Gastrocnemius medialis (tissue), 4 donors: ENCODE measurements around the gene TANK. TPM values are rescaled to one million over a fixed set of nuclear protein-coding genes. Genes with fewer than 3 reads are reported as not detected.
A peak's percentile ranks its signal among the peaks of the same experiment; 100 is the strongest.
"Not testable (repeated sequence)": the region's sequence is repeated elsewhere in the genome, so short reads cannot be mapped to it uniquely, and the experiment has no call there.

ENCODE experiments used
- ATAC-seq, 2 donors: fragments of 150-250 bp; one replicate each; pipeline ENCODE4 v1.9.1; 2016
- DNase-seq, 2 donors: peaks; one replicate each; pipeline ENCODE4 v3.0.0-alpha.2; 2019
- H3K27ac ChIP-seq, 4 donors: fragments of 200-600 bp; sonication (generic); 1 replicate in 1 of 4; 2 replicates in 3 of 4; pipeline ENCODE4 v1.5.1; 2016 to 2018; ENCODE audit warnings: mild to moderate bottlenecking in 2 of 4, moderate library complexity in 1 of 4
- H3K27me3 ChIP-seq, 3 donors: fragments of 200-600 bp; sonication (generic) in 2 of 3; 1 replicate in 1 of 3; 2 replicates in 2 of 3; pipeline versions ENCODE4 v1.5.1 to v1.6.0; 2016 to 2019; ENCODE audit warnings: mild to moderate bottlenecking in 1 of 3, moderate library complexity in 1 of 3
- H3K36me3 ChIP-seq, 2 donors: fragments of 200-600 bp; sonication (generic) in 1 of 2; one replicate each; pipeline ENCODE4 v1.5.1; 2017 to 2018
- H3K4me1 ChIP-seq, 2 donors: fragments of 200-600 bp; sonication (generic) in 1 of 2; one replicate each; pipeline ENCODE4 v1.5.1; 2016 to 2017; ENCODE audit warnings: mild to moderate bottlenecking in 2 of 2
- H3K4me3 ChIP-seq, 4 donors: fragments of 200-600 bp; sonication (generic) in 3 of 4; 1 replicate in 1 of 4; 2 replicates in 3 of 4; pipeline ENCODE4 v1.5.1; 2016 to 2019; ENCODE audit warnings: mild to moderate bottlenecking in 2 of 4
- H3K9me3 ChIP-seq, 3 donors: fragments of 200-600 bp; sonication (generic) in 2 of 3; 1 replicate in 1 of 3; 2 replicates in 2 of 3; pipeline ENCODE4 v1.5.1; 2016 to 2019
- POLR2A ChIP-seq, 2 donors: fragments of 450-650 bp; IDR thresholded peaks; one replicate each; pipeline ENCODE4 v1.6.1; 2017; ENCODE audit warnings: antibody characterized with exemption in 2 of 2, mild to moderate bottlenecking in 2 of 2, moderate library complexity in 2 of 2
- in situ Hi-C, 4 donors: fragments of 200-750 bp; cut with MboI; loops; one replicate each; pipeline versions ENCODE4 v1.15.0 to v1.8.0; 2017; ENCODE audit warnings: low sequenced_read_pairs in 4 of 4
- intact Hi-C: fragments of 100-400 bp; cut with DNase I; formaldehyde crosslinking; loops from one replicate; pipeline ENCODE4 v1.15.1; 2023; ENCODE audit warnings: low total_unique reads
- total RNA-seq, 4 donors: library from RNA; depleted of rRNA; stranded (reverse); fragments of >200 nt; gene quantifications; one replicate each; pipeline versions ENCODE4 v1.1.0 to v1.2.3, GENCODE V29; 2016
- TF ChIP-seq, protein P1 (sequence below), 5 experiments: fragments of 450-650 bp in 3 of 5; fragments of 200-600 bp in 2 of 5; sonication (generic) in 2 of 5; IDR thresholded peaks in 4 of 5; conservative IDR thresholded peaks in 1 of 5; 1 replicate in 4 of 5; 2 replicates in 1 of 5; pipeline ENCODE4 v1.5.1; 2016 to 2019; ENCODE audit warnings: antibody characterized with exemption in 5 of 5, mild to moderate bottlenecking in 3 of 5, moderate library complexity in 3 of 5

TANK gene
- total RNA-seq, 4 donors from 2014 or later, result 70.3 to 103 (median 86.0) TPM

GRCh38 chr2:161190050-161190449 lies 29.8 kb downstream of the TANK start:
- Histone ChIP-seq H3K27ac (no peak overlapping the region), H3K36me3 (peaks cover 0 to 6% of the 10 kb centered on the region in 2 donors), H3K27me3 (no peaks in the 10 kb centered on the region), H3K4me1 (peaks cover 16 to 28% of the 10 kb centered on the region in 2 donors), H3K4me3 (no peak overlapping the region), H3K9me3 (no peaks in the 10 kb centered on the region)
- DNase-seq, result no peak
- no peak for ATAC-seq
- no peak for TF ChIP-seq POLR2A (IDR thresholded peaks at IDR 0.05)
- TF ChIP-seq, protein P1, sequence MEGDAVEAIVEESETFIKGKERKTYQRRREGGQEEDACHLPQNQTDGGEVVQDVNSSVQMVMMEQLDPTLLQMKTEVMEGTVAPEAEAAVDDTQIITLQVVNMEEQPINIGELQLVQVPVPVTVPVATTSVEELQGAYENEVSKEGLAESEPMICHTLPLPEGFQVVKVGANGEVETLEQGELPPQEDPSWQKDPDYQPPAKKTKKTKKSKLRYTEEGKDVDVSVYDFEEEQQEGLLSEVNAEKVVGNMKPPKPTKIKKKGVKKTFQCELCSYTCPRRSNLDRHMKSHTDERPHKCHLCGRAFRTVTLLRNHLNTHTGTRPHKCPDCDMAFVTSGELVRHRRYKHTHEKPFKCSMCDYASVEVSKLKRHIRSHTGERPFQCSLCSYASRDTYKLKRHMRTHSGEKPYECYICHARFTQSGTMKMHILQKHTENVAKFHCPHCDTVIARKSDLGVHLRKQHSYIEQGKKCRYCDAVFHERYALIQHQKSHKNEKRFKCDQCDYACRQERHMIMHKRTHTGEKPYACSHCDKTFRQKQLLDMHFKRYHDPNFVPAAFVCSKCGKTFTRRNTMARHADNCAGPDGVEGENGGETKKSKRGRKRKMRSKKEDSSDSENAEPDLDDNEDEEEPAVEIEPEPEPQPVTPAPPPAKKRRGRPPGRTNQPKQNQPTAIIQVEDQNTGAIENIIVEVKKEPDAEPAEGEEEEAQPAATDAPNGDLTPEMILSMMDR (IDR thresholded peaks at IDR 0.05 in 4 of 5, conservative IDR thresholded peaks at IDR 0.05 in 1 of 5), result no peak
- in situ Hi-C loops (no loop called here), intact Hi-C loops (no loop called here)

DNA sequence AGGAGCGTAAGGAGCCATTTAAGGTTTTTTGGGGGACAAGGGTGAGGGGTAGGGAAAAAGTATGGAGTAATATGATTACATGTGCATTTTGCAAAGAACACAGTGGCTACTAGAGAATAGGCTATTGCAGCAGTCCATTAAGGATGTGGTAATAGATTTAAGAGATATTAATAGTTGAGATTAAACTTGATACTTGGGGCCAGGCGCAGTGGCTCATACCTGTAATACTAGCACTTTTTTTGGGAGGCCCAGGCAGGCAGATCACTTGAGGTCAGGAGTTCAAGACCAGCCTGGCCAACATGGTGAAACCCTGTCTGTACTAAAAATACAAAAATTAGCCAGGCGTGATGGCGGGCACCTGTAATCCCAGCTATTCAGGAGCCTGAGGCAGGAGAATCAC lies 35.4 kb downstream of the TANK start:
- in situ Hi-C loops, H3K4me3 ChIP-seq, H3K36me3 ChIP-seq, H3K9me3 ChIP-seq, H3K27me3 ChIP-seq: not testable (repeated sequence)
- H3K27ac ChIP-seq, result peak overlapping the region; percentile 58 to 79 (median 70)
- intact Hi-C loops, result loop anchor here (1.0 kb wide), 1 partner anchor 35 kb away; the partner anchor contains the start of gene TANK
- H3K4me1 ChIP-seq, result peaks cover 20 to 32% of the 10 kb centered on the region in 2 donors
- DNase-seq (peak; percentile 7 to 81), ATAC-seq (peak; percentile 96 to 99)

- TF ChIP-seq POLR2A (IDR thresholded peaks at IDR 0.05), result no peak
- TF ChIP-seq, protein P1 (IDR thresholded peaks at IDR 0.05 in 4 of 5, conservative IDR thresholded peaks at IDR 0.05 in 1 of 5), result no peak
- peaks cover 0 to 18% of the 10 kb centered on the region in 2 donors for H3K36me3 ChIP-seq
- in situ Hi-C loops, result no loop called here
- peaks cover 3 to 8% of the 10 kb centered on the region in 2 donors for H3K4me1 ChIP-seq
- H3K27ac ChIP-seq, result no peak overlapping the region
- H3K9me3 ChIP-seq, result no peaks in the 10 kb centered on the region
- DNase-seq (no peak), ATAC-seq (no peak)
- no peaks in the 10 kb centered on the region for H3K27me3 ChIP-seq
- no peak overlapping the region for H3K4me3 ChIP-seq
- intact Hi-C loops, result no loop called here
Observed at GRCh38 chr2:161199912-161200701, 39.9 kb downstream of the TANK start.

DNA sequence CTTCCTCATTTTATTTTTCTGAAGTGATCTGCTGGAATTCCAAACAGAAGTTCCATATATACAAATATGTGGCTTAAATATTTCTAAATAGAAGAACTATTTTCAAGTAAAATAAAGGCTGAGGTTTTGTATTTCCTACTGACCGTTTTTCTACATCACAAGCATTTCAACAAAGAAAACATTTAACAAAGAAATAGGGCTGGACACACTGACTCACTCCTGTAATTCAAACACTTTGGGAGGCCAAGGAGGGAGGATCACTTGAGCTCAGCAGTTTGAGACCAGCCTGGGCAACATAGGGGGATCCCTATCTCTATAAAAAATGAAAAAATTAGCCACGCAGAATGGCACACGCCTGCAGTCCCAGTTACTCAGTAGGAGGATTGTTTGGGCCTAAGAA lies 44.6 kb downstream of the TANK start:
- ATAC-seq, result no peak
- Histone ChIP-seq H3K27ac (no peak overlapping the region), H3K4me3 (no peak overlapping the region), H3K4me1 (peaks cover 0 to 6% of the 10 kb centered on the region in 2 donors), H3K36me3 (peaks cover 0 to 29% of the 10 kb centered on the region in 2 donors), H3K27me3 (no peaks in the 10 kb centered on the region), H3K9me3 (no peaks in the 10 kb centered on the region)
- in situ Hi-C loops, result no loop called here
- no peak for DNase-seq
- TF ChIP-seq, protein P1 (IDR thresholded peaks at IDR 0.05 in 4 of 5, conservative IDR thresholded peaks at IDR 0.05 in 1 of 5), result no peak
- no peak for TF ChIP-seq POLR2A (IDR thresholded peaks at IDR 0.05)
- intact Hi-C loops, result no loop called here

DNA sequence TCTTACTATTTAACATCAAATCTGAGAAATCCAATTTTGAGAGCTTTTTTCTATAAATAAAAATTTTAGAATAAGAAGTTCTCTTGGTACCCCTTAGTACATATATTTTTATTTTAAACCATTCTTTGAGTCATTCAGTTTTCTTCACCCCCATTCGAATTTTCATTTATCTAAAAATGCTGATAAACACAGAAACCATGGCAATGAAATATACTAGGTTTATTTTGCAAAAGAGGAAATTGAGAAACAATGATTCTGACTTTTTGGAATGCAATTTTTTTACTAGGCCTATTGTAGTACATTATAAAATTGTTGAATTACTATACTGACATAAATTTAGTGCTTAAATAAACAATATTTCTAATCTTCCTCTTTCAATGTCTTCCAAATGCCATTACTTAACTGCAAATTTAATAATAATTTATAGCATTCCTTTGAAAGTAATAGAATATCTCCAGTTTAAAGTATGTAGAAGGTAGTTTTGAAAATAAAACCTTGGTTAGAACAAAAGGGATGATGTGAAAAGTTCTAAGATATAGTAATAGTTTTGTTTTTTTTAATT lies 46.3 kb downstream of the TANK start:
- no peak for TF ChIP-seq POLR2A (IDR thresholded peaks at IDR 0.05)
- TF ChIP-seq, protein P1 (IDR thresholded peaks at IDR 0.05 in 4 of 5, conservative IDR thresholded peaks at IDR 0.05 in 1 of 5), result no peak
- Histone ChIP-seq H3K4me1 (peaks cover 0 to 6% of the 10 kb centered on the region in 2 donors), H3K4me3 (no peak overlapping the region), H3K36me3 (peaks cover 0 to 34% of the 10 kb centered on the region in 2 donors), H3K27me3 (no peaks in the 10 kb centered on the region), H3K27ac (no peak overlapping the region), H3K9me3 (no peaks in the 10 kb centered on the region)
- in situ Hi-C loops (no loop called here), intact Hi-C loops (no loop called here)
- DNase-seq, result no peak
- no peak for ATAC-seq
